ENCODE measurements around the gene CUEDC1. TPM values are rescaled to one million over a fixed set of nuclear protein-coding genes. Genes with fewer than 3 reads are reported as not detected.
"Not testable (repeated sequence)": the region's sequence is repeated elsewhere in the genome, so short reads cannot be mapped to it uniquely, and the experiment has no call there.

CUEDC1 gene
- total RNA-seq, 4 donors from 2014 or later = 20.2 to 27.3 (median 24.6) TPM

GRCh38 chr17:57975044-57975443, 19.8 kb upstream of the CUEDC1 start:
- peak overlapping the region in 3 of 4 donors; percentile 15 to 34 (median 19) for H3K27ac ChIP-seq
- intact Hi-C loops (cut with DNase I; ENCODE audit: low total_unique reads) = no loop called here
- H3K4me1 ChIP-seq = peaks cover 0 to 18% (median 9%) of the 10 kb centered on the region in 4 donors
- 38 to 45% methylated on average over 1 of the region's 1 CpG for WGBS, 2 donors (ENCODE audit: low coverage in 1 of 2)
- H3K9me3 ChIP-seq = no peaks in the 10 kb centered on the region
- H3K36me3 ChIP-seq = peaks cover 0 to 67% (median 28%) of the 10 kb centered on the region in 4 donors
- no peak overlapping the region for H3K4me3 ChIP-seq
- TF ChIP-seq CTCF (IDR thresholded peaks at IDR 0.05) (no peak), POLR2AphosphoS5 (IDR thresholded peaks at IDR 0.05) (no peak), EP300 (IDR thresholded peaks at IDR 0.05; ENCODE audit: low read depth) (no peak), POLR2A (IDR thresholded peaks at IDR 0.05) (no peak)
- no peaks in the 10 kb centered on the region for H3K27me3 ChIP-seq
- DNase-seq = no peak
- in situ Hi-C loops (cut with MboI; ENCODE audit: low pct_ligation_motif_present in 1 of 4, low pct_unique_long_range_greater_than_20kb in 1 of 4, low sequenced_read_pairs in 3 of 4) = loop anchor here in 1 of 4 donors (25.0 kb wide), 1 partner anchor 112 kb away; the partner anchor contains the start of gene DYNLL2

GRCh38 chr17:57974053-57974824, 19.0 kb upstream of the CUEDC1 start:
- H3K9me3 ChIP-seq; in situ Hi-C loops (cut with MboI; ENCODE audit: low pct_ligation_motif_present in 1 of 4, low pct_unique_long_range_greater_than_20kb in 1 of 4, low sequenced_read_pairs in 3 of 4); intact Hi-C loops (cut with DNase I; ENCODE audit: low total_unique reads); DNase-seq; H3K27me3 ChIP-seq; H3K4me3 ChIP-seq: not testable (repeated sequence)
- Histone ChIP-seq H3K27ac (peak overlapping the region in 1 of 4 donors; percentile 15), H3K36me3 (peaks cover 0 to 59% (median 27%) of the 10 kb centered on the region in 4 donors), H3K4me1 (peaks cover 0 to 18% (median 9%) of the 10 kb centered on the region in 4 donors)
- 76 to 87% methylated on average over 4 of the region's 4 CpGs for WGBS, 2 donors (ENCODE audit: low coverage in 1 of 2)

- intact Hi-C loops (cut with DNase I; ENCODE audit: low total_unique reads) = no loop called here
- 45 to 69% methylated on average over 1 of the region's 1 CpG for WGBS, 2 donors (ENCODE audit: low coverage in 1 of 2)
- in situ Hi-C loops (cut with MboI; ENCODE audit: low pct_ligation_motif_present in 1 of 4, low pct_unique_long_range_greater_than_20kb in 1 of 4, low sequenced_read_pairs in 3 of 4) = no loop called here
- H3K4me3 ChIP-seq = no peak overlapping the region
- no peaks in the 10 kb centered on the region for H3K27me3 ChIP-seq
- H3K4me1 ChIP-seq = peaks cover 0 to 11% (median 9%) of the 10 kb centered on the region in 4 donors
- DNase-seq = no peak
- no peak overlapping the region for H3K27ac ChIP-seq
- H3K36me3 ChIP-seq = peaks cover 0 to 38% (median 16%) of the 10 kb centered on the region in 4 donors
- H3K9me3 ChIP-seq = no peaks in the 10 kb centered on the region
- TF ChIP-seq POLR2AphosphoS5 (IDR thresholded peaks at IDR 0.05) = no peak
- no peak for TF ChIP-seq EP300 (IDR thresholded peaks at IDR 0.05; ENCODE audit: low read depth)
- TF ChIP-seq CTCF (IDR thresholded peaks at IDR 0.05) = no peak
- TF ChIP-seq POLR2A (IDR thresholded peaks at IDR 0.05) = no peak
These were observed 16.9 kb upstream of the CUEDC1 start for GRCh38 chr17:57972151-57972550.

- Histone ChIP-seq H3K4me1 (peaks cover 0 to 11% (median 9%) of the 10 kb centered on the region in 4 donors), H3K4me3 (no peak overlapping the region), H3K27ac (no peak overlapping the region), H3K27me3 (no peaks in the 10 kb centered on the region), H3K36me3 (peaks cover 0 to 32% (median 13%) of the 10 kb centered on the region in 4 donors), H3K9me3 (no peaks in the 10 kb centered on the region)
- intact Hi-C loops (cut with DNase I; ENCODE audit: low total_unique reads) = no loop called here
- TF ChIP-seq CTCF (IDR thresholded peaks at IDR 0.05) (no peak), POLR2A (IDR thresholded peaks at IDR 0.05) (no peak), EP300 (IDR thresholded peaks at IDR 0.05; ENCODE audit: low read depth) (no peak), POLR2AphosphoS5 (IDR thresholded peaks at IDR 0.05) (no peak)
- WGBS, 2 donors (ENCODE audit: low coverage in 1 of 2) = 60 to 84% methylated on average over 1 to 10 of the region's 10 CpGs
- no peak for DNase-seq
- in situ Hi-C loops (cut with MboI; ENCODE audit: low pct_ligation_motif_present in 1 of 4, low pct_unique_long_range_greater_than_20kb in 1 of 4, low sequenced_read_pairs in 3 of 4) = no loop called here
These were observed 16.4 kb upstream of the CUEDC1 start for GRCh38 chr17:57971572-57971971.

Data from transverse colon (tissue), 4 donors.